ENCODE data around the gene KCNH8. TPM values are rescaled to one million over a fixed set of nuclear protein-coding genes. Genes with fewer than 3 reads are reported as not detected.
A peak's percentile ranks its signal among the peaks of the same experiment; 100 is the strongest.
"Not testable (repeated sequence)": the region's sequence is repeated elsewhere in the genome, so short reads cannot be mapped to it uniquely, and the experiment has no call there.

Gene KCNH8
- total RNA-seq, result 1 to 10 TPM in 2 of 3 donors, under 1 TPM in 1; under 0.01 to 4.4 (median 1.3) TPM

DNA sequence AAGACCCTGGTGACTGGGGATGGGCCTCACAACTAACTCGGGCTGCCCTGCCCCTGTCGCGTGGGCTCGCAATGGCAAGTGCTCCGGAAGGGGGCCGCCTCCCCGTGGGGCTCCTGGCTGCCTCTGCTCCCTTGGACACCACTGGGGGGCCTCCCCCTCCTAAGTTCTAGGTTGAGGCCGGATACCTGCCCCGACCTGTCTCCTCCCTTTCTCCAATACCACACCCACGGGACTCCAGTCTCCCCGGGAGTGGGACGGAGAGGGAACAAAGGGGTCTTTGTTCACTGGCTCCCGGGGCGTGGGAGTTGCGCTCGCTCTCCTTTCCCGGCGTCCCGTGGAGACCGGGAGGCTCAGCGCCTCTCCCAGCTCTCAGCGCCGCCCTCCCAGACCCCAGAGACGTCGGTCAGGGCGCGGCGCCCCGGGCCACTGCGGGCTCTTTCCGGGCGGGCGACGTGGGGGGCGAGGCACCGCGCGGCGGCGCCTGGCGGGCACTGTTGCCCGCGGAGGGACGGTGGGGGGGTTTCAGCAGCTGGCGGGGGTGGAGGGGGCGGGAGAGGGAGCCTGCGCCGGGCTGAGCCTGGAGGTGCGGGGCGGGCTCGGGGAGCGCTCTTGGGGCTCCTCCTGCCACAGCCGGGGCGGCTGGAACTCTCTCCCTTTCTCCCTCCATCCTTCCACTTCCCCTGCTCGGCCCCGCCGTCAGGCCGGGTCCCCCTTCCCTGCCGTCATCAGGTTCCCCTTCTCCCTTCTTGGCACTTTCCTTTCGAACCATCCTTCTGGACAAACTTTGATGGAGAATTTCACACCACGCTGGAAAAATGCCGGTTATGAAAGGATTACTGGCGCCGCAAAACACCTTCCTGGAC lies at the start of gene KCNH8:
TSS of gene KCNH8 (plus strand) at position 606 of the 863 bp plus-strand sequence. CDS start at position 816, 210 bp downstream.
- Histone ChIP-seq H3K36me3 (no peaks in the 10 kb centered on the region), H3K4me3 (peak within 1 kb of the TSS; percentile 51 to 74 (median 67)), H3K4me1 (no peaks in the 10 kb centered on the region), H3K27me3 (no peaks in the 10 kb centered on the region), H3K9me3 (no peaks in the 10 kb centered on the region), H3K27ac (peak within 1 kb of the TSS; percentile 79 to 80)
- peak; percentile 48 to 60 for DNase-seq (ENCODE audit: low spot score in 2 of 2)
- intact Hi-C loops (cut with DNase I; ENCODE audit: low total_unique reads), result loop anchor here (10.0 kb wide), 1 partner anchor 687 kb away; no protein-coding TSS in a partner anchor
- no peak for TF ChIP-seq POLR2A (IDR thresholded peaks at IDR 0.05)
- TF ChIP-seq, protein P1, sequence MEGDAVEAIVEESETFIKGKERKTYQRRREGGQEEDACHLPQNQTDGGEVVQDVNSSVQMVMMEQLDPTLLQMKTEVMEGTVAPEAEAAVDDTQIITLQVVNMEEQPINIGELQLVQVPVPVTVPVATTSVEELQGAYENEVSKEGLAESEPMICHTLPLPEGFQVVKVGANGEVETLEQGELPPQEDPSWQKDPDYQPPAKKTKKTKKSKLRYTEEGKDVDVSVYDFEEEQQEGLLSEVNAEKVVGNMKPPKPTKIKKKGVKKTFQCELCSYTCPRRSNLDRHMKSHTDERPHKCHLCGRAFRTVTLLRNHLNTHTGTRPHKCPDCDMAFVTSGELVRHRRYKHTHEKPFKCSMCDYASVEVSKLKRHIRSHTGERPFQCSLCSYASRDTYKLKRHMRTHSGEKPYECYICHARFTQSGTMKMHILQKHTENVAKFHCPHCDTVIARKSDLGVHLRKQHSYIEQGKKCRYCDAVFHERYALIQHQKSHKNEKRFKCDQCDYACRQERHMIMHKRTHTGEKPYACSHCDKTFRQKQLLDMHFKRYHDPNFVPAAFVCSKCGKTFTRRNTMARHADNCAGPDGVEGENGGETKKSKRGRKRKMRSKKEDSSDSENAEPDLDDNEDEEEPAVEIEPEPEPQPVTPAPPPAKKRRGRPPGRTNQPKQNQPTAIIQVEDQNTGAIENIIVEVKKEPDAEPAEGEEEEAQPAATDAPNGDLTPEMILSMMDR (IDR thresholded peaks at IDR 0.05), result no peak
- TF ChIP-seq POLR2AphosphoS5 (IDR thresholded peaks at IDR 0.05), result no peak

DNA sequence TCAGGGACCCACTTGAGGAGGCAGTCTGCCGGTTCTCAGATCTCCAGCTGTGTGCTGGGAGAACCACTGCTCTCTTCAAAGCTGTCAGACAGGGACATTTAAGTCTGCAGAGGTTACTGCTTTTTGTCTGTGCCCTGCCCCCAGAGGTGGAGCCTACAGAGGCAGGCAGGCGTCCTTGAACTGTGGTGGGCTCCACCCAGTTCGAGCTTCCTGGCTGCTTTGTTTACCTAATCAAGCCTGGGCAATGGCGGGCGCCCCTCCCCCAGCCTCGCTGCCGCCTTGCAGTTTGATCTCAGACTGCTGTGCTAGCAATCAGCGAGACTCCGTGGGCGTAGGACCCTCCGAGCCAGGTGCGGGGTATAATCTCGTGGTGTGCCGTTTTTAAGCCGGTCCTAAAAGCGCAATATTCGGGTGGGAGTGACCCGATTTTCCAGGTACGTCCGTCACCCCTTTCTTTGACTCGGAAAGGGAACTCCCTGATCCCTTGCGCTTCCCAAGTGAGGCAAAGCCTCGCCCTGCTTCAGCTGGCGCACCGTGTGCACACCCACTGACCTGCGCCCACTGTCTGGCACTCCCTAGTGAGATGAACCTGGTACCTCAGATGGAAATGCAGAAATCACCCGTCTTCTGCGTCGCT lies 45.5 kb upstream of the KCNH8 start:
- H3K9me3 ChIP-seq, result peaks cover 0 to 16% of the 10 kb centered on the region in 2 donors
- intact Hi-C loops (cut with DNase I; ENCODE audit: low total_unique reads); H3K36me3 ChIP-seq; DNase-seq (ENCODE audit: low spot score in 2 of 2); H3K27me3 ChIP-seq; H3K27ac ChIP-seq; H3K4me1 ChIP-seq: not testable (repeated sequence)
- H3K4me3 ChIP-seq, result peak overlapping the region in 2 of 3 donors; percentile 7 to 11

GRCh38 chr3:19103510-19103909 lies 44.8 kb upstream of the KCNH8 start:
- H3K27me3 ChIP-seq, result no peaks in the 10 kb centered on the region
- no peak overlapping the region for H3K27ac ChIP-seq
- H3K9me3 ChIP-seq, result peaks cover 0 to 16% of the 10 kb centered on the region in 2 donors
- H3K4me1 ChIP-seq, result no peaks in the 10 kb centered on the region
- no peaks in the 10 kb centered on the region for H3K36me3 ChIP-seq
- TF ChIP-seq POLR2AphosphoS5 (IDR thresholded peaks at IDR 0.05) (no peak), POLR2A (IDR thresholded peaks at IDR 0.05) (no peak)
- TF ChIP-seq, protein P1 (IDR thresholded peaks at IDR 0.05), result no peak
- no peak overlapping the region for H3K4me3 ChIP-seq
- DNase-seq (ENCODE audit: low spot score in 2 of 2), result no peak
- intact Hi-C loops (cut with DNase I; ENCODE audit: low total_unique reads), result no loop called here

- intact Hi-C loops (cut with DNase I; ENCODE audit: low total_unique reads), result no loop called here
- Histone ChIP-seq H3K27me3 (no peaks in the 10 kb centered on the region), H3K27ac (no peak overlapping the region), H3K9me3 (peaks cover 0 to 16% of the 10 kb centered on the region in 2 donors), H3K4me3 (no peak overlapping the region), H3K4me1 (no peaks in the 10 kb centered on the region), H3K36me3 (no peaks in the 10 kb centered on the region)
- TF ChIP-seq, protein P1 (IDR thresholded peaks at IDR 0.05), result no peak
- TF ChIP-seq POLR2A (IDR thresholded peaks at IDR 0.05) (no peak), POLR2AphosphoS5 (IDR thresholded peaks at IDR 0.05) (no peak)
- no peak for DNase-seq (ENCODE audit: low spot score in 2 of 2)
Observed at GRCh38 chr3:19104459-19104858, 43.9 kb upstream of the KCNH8 start.

DNA sequence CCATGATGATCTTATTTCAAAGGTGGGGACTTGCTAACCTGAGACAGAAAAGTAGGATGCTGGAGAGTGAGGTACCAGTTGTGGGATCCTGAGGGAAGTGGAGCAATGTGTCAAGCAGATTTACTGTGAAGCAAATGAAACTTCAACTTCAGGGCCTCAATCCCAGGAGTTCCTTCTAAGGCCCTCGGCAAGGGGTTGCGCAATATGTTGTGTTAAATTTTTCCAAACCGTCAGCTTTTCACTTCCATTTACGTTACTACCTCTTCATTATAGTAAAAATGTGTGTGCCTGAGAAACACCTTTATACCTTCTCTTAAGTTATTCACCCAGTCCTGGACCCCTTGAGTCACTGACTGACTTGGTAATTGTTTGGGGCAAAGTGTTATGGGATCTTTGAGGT lies 42.5 kb upstream of the KCNH8 start:
- no peak for TF ChIP-seq POLR2A (IDR thresholded peaks at IDR 0.05)
- TF ChIP-seq, protein P1 (IDR thresholded peaks at IDR 0.05), result no peak
- TF ChIP-seq POLR2AphosphoS5 (IDR thresholded peaks at IDR 0.05), result no peak

More for the DNA sequence above, 42.5 kb upstream of the KCNH8 start:
- Histone ChIP-seq H3K4me1 (no peaks in the 10 kb centered on the region), H3K9me3 (peaks cover 0 to 16% of the 10 kb centered on the region in 2 donors), H3K27ac (no peak overlapping the region), H3K4me3 (no peak overlapping the region), H3K36me3 (no peaks in the 10 kb centered on the region), H3K27me3 (no peaks in the 10 kb centered on the region)
- intact Hi-C loops (cut with DNase I; ENCODE audit: low total_unique reads), result no loop called here
- no peak for DNase-seq (ENCODE audit: low spot score in 2 of 2)
